ENCODE results near the gene SLC41A3.

GRCh38 chr3:126014252-126014651 is 69.7 kb downstream of the SLC41A3 start:
- TF ChIP-seq, protein P1, sequence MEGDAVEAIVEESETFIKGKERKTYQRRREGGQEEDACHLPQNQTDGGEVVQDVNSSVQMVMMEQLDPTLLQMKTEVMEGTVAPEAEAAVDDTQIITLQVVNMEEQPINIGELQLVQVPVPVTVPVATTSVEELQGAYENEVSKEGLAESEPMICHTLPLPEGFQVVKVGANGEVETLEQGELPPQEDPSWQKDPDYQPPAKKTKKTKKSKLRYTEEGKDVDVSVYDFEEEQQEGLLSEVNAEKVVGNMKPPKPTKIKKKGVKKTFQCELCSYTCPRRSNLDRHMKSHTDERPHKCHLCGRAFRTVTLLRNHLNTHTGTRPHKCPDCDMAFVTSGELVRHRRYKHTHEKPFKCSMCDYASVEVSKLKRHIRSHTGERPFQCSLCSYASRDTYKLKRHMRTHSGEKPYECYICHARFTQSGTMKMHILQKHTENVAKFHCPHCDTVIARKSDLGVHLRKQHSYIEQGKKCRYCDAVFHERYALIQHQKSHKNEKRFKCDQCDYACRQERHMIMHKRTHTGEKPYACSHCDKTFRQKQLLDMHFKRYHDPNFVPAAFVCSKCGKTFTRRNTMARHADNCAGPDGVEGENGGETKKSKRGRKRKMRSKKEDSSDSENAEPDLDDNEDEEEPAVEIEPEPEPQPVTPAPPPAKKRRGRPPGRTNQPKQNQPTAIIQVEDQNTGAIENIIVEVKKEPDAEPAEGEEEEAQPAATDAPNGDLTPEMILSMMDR (IDR thresholded peaks at IDR 0.05 in 2 of 3, conservative IDR thresholded peaks at IDR 0.05 in 1 of 3; ENCODE audit: control insufficient read depth in 2 of 3, extremely low read depth in 1 of 3, insufficient read depth in 1 of 3, low read depth in 3 of 3, low read length in 3 of 3) = no peak
- TF ChIP-seq CREB1 (IDR thresholded peaks at IDR 0.05; ENCODE audit: low read depth) (no peak), FOXK2 (IDR thresholded peaks at IDR 0.05) (no peak), SREBF1 (IDR thresholded peaks at IDR 0.05; ENCODE audit: low read length) (no peak), BRCA1 (IDR thresholded peaks at IDR 0.05; ENCODE audit: low read depth, low read length) (no peak), CEBPB (IDR thresholded peaks at IDR 0.05; ENCODE audit: borderline replicate concordance in 1 of 2, low read depth in 2 of 2, low read length in 2 of 2) (no peak), HDAC6 (IDR thresholded peaks at IDR 0.05; ENCODE audit: unreplicated experiment) (no peak), HDAC2 (IDR thresholded peaks at IDR 0.05) (no peak), CEBPZ (IDR thresholded peaks at IDR 0.05; ENCODE audit: low read depth, low read length) (no peak)
